ENCODE data around the gene EBF3.

GRCh38 chr10:129811208-129811607 lies 152.9 kb downstream of the EBF3 start:
- TF ChIP-seq POLR2A (IDR thresholded peaks at IDR 0.05) (no peak), CTCF (IDR thresholded peaks at IDR 0.05) (no peak)
